Measurements from ENCODE around the gene DNAJC13.

DNA sequence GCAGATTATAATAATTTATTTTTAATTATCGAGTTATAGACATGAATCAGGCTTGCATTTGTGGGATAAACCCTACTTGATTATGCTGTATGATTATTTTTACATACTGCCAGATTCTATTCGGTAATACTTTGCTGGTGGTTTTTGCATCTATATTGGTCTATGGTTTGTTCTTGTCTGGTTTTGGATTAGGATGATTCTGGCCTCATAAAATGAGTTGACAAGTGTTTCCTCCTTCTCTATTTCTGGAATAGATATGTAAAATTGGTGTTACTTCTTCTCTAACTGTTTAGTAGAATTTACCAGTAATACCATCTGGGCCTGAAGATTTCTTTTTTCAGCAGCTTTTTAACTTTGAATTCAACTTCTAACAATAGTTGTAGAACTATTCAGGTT, 146.8 kb downstream of the DNAJC13 start:
- TF ChIP-seq, protein P1, sequence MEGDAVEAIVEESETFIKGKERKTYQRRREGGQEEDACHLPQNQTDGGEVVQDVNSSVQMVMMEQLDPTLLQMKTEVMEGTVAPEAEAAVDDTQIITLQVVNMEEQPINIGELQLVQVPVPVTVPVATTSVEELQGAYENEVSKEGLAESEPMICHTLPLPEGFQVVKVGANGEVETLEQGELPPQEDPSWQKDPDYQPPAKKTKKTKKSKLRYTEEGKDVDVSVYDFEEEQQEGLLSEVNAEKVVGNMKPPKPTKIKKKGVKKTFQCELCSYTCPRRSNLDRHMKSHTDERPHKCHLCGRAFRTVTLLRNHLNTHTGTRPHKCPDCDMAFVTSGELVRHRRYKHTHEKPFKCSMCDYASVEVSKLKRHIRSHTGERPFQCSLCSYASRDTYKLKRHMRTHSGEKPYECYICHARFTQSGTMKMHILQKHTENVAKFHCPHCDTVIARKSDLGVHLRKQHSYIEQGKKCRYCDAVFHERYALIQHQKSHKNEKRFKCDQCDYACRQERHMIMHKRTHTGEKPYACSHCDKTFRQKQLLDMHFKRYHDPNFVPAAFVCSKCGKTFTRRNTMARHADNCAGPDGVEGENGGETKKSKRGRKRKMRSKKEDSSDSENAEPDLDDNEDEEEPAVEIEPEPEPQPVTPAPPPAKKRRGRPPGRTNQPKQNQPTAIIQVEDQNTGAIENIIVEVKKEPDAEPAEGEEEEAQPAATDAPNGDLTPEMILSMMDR (IDR thresholded peaks at IDR 0.05; ENCODE audit: low read depth, low read length, poor library complexity, severe bottlenecking) = no peak
- TF ChIP-seq EZH2phosphoT487 (IDR thresholded peaks at IDR 0.05; ENCODE audit: borderline replicate concordance, low read length) = no peak
